Spleen (tissue), 11 donors: Measurements from ENCODE around the gene DOCK1. TPM values are rescaled to one million over a fixed set of nuclear protein-coding genes. Genes with fewer than 3 reads are reported as not detected.

Experiments used
- DNase-seq: peaks from one replicate; pipeline ENCODE4 v3.0.0-alpha.2; 2020
- H3K27ac ChIP-seq, 8 donors: fragments of 200-600 bp; sonication (generic) in 7 of 8; 1 replicate in 4 of 8; 2 replicates in 4 of 8; pipeline versions ENCODE4 v1.5.0 to v1.8.0; 2016 to 2021; ENCODE audit warnings: inconsistent platforms in 4 of 8, mild to moderate bottlenecking in 4 of 8, moderate library complexity in 1 of 8
- H3K27me3 ChIP-seq, 7 donors: fragments of 200-600 bp; sonication (generic) in 6 of 7; replicated peaks in 1 of 7; 1 replicate in 4 of 7; 2 replicates in 3 of 7; pipeline versions ENCODE4 v1.5.0 to v1.8.0; 2016 to 2021; ENCODE audit warnings: inconsistent platforms in 3 of 7, mild to moderate bottlenecking in 1 of 7
- H3K36me3 ChIP-seq, 6 donors: fragments of 200-600 bp; sonication (generic) in 5 of 6; 1 replicate in 4 of 6; 2 replicates in 2 of 6; pipeline versions ENCODE4 v1.5.0 to v1.8.0; 2016 to 2021; ENCODE audit warnings: inconsistent platforms in 2 of 6
- H3K4me1 ChIP-seq, 6 donors: fragments of 200-600 bp; sonication (generic) in 5 of 6; 1 replicate in 3 of 6; 2 replicates in 3 of 6; pipeline versions ENCODE4 v1.5.0 to v1.8.0; 2016 to 2021; ENCODE audit warnings: inconsistent platforms in 3 of 6
- H3K4me3 ChIP-seq, 8 donors: fragments of 200-600 bp; sonication (generic) in 7 of 8; 1 replicate in 4 of 8; 2 replicates in 4 of 8; pipeline versions ENCODE4 v1.5.0 to v1.8.0; 2016 to 2021; ENCODE audit warnings: inconsistent platforms in 4 of 8, mild to moderate bottlenecking in 4 of 8, moderate library complexity in 2 of 8
- H3K9me3 ChIP-seq, 8 donors: fragments of 200-600 bp; sonication (generic) in 7 of 8; 1 replicate in 4 of 8; 2 replicates in 4 of 8; pipeline versions ENCODE4 v1.5.0 to v1.8.0; 2016 to 2021; ENCODE audit warnings: inconsistent platforms in 4 of 8
- POLR2A ChIP-seq, 3 donors: fragments of 450-650 bp; IDR thresholded peaks; one replicate each; pipeline ENCODE4 v1.5.1; 2017; ENCODE audit warnings: antibody characterized with exemption in 3 of 3, mild to moderate bottlenecking in 1 of 3
- POLR2AphosphoS5 ChIP-seq, 3 donors: sonication (generic); formaldehyde crosslinking; IDR thresholded peaks; one replicate each; pipeline ENCODE4 v1.5.1; 2017; ENCODE audit warnings: antibody characterized with exemption in 3 of 3
- WGBS, 5 donors: extraction: QIAGEN DNeasy Blood & Tissue Kit in 3 of 5; methylation state at CpG; one replicate each; pipeline versions ENCODE4 v1.1.5 to v1.1.7; 2013 to 2018; 5-methylcytosine and 5-hydroxymethylcytosine counted together
- intact Hi-C: fragments of 100-400 bp; cut with DNase I; formaldehyde crosslinking; loops from one replicate; pipeline ENCODE4 v1.15.0; 2023; ENCODE audit warnings: low total_unique reads
- polyA plus RNA-seq, 3 donors: library from polyadenylated mRNA; stranded (reverse); fragments of 200-250 nt; gene quantifications; one replicate each; pipeline ENCODE4 v1.2.1, GENCODE V29; 2013
- total RNA-seq, 7 donors: library from RNA; depleted of rRNA in 3 of 7; stranded (reverse); fragments of >200 nt in 3 of 7; fragmentation: NEBNext Ultra II Directional in 4 of 7; extraction: Animal tissue kit (Norgen Biotek cat#: 25700) in 4 of 7; gene quantifications; one replicate each; pipeline versions ENCODE4 v1.1.0 to v1.2.1, GENCODE V29; 2016 to 2021
- TF ChIP-seq, protein P1 (sequence below), 11 experiments: fragments of 200-600 bp in 7 of 11; fragments of 450-650 bp in 4 of 11; sonication (generic) in 4 of 11; IDR thresholded peaks in 8 of 11; conservative IDR thresholded peaks in 3 of 11; 1 replicate in 7 of 11; 2 replicates in 4 of 11; pipeline versions ENCODE4 v1.4.0 to v1.8.0; 2016 to 2021; ENCODE audit warnings: antibody characterized with exemption in 11 of 11, inconsistent platforms in 4 of 11, mild to moderate bottlenecking in 1 of 11
- donor health status: healthy with polysubstance abuse.
- donor health status: DM: no; HTN: no; CAD: no; lungs with moderate emphysema.
- donor health status: DM: no; HTN: no; CAD: no.
- donor health status: Bipolar disorder and iron deficiency.
- donor health status: healthy.
- donor health status: DM: no; HTN: no; CAD: no.
- donor health status: DM: yes; HTN: yes; CAD: no.

DOCK1 gene
- total and polyA plus RNA-seq, 10 donors, result 2.2 to 40.5 (median 25.1) TPM

- TF ChIP-seq, protein P1, sequence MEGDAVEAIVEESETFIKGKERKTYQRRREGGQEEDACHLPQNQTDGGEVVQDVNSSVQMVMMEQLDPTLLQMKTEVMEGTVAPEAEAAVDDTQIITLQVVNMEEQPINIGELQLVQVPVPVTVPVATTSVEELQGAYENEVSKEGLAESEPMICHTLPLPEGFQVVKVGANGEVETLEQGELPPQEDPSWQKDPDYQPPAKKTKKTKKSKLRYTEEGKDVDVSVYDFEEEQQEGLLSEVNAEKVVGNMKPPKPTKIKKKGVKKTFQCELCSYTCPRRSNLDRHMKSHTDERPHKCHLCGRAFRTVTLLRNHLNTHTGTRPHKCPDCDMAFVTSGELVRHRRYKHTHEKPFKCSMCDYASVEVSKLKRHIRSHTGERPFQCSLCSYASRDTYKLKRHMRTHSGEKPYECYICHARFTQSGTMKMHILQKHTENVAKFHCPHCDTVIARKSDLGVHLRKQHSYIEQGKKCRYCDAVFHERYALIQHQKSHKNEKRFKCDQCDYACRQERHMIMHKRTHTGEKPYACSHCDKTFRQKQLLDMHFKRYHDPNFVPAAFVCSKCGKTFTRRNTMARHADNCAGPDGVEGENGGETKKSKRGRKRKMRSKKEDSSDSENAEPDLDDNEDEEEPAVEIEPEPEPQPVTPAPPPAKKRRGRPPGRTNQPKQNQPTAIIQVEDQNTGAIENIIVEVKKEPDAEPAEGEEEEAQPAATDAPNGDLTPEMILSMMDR (IDR thresholded peaks at IDR 0.05 in 8 of 11, conservative IDR thresholded peaks at IDR 0.05 in 3 of 11), result no peak
- TF ChIP-seq POLR2AphosphoS5 (IDR thresholded peaks at IDR 0.05) (no peak), POLR2A (IDR thresholded peaks at IDR 0.05) (no peak)
- Histone ChIP-seq H3K4me3 (no peak overlapping the region), H3K36me3 (no peaks in the 10 kb centered on the region), H3K4me1 (no peaks in the 10 kb centered on the region), H3K27me3 (peaks cover 0 to 34% (median 0%) of the 10 kb centered on the region in 7 donors), H3K9me3 (no peaks in the 10 kb centered on the region), H3K27ac (no peak overlapping the region)
- WGBS, 5 donors, result 68 to 89% (median 81%) methylated on average over 14 of the region's 14 CpGs
- intact Hi-C loops, result no loop called here
- no peak for DNase-seq
These were observed 592.9 kb downstream of the DOCK1 start for GRCh38 chr10:127498087-127498486.

DNA sequence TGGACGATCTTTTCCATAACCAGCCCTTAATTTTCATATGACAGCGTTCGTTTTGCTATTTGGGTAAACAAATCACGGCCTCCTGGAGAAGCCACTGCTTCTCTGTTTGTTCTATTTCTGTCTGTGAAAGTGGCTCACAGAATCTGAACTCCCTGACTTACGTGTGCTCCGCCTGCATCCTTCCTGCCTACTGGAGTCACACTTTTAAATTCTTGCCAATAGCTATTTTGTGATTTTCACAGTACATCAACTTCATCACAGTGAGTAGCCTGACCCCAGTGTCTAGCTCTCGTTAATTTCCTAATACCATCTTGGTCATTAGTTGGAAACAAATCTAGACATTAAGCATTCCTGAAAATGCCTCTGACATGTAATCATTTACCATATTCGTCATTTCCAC is 594.9 kb downstream of the DOCK1 start:
- Histone ChIP-seq H3K4me3 (no peak overlapping the region), H3K4me1 (no peaks in the 10 kb centered on the region), H3K27me3 (peaks cover 0 to 36% (median 0%) of the 10 kb centered on the region in 7 donors), H3K36me3 (no peaks in the 10 kb centered on the region), H3K27ac (no peak overlapping the region), H3K9me3 (no peaks in the 10 kb centered on the region)
- 62 to 75% (median 68%) methylated on average over 8 of the region's 8 CpGs for WGBS, 5 donors
- DNase-seq, result no peak
- intact Hi-C loops, result no loop called here
- no peak for TF ChIP-seq POLR2A (IDR thresholded peaks at IDR 0.05)

Other genes with a start within 250 kb of the DOCK1 start
- not detected for gene C10orf90, start 234.7 kb upstream of the DOCK1 start, total RNA-seq
- gene C10orf90, start 234.7 kb upstream of the DOCK1 start, polyA plus RNA-seq, result under 1 TPM in 2 of 3 donors, not detected in 1; 0.05 to 0.06 TPM